HG03432 (cell line): Measurements from ENCODE around the gene CLC.
A peak's percentile ranks its signal among the peaks of the same experiment; 100 is the strongest.
"Not testable (repeated sequence)": the region's sequence is repeated elsewhere in the genome, so short reads cannot be mapped to it uniquely, and the experiment has no call there.

Experiments
- ATAC-seq: cut with Tn5 transposase; IDR thresholded peaks from one replicate; pipeline ENCODE4 v1.9.1; 2021; ENCODE audit warnings: mild to moderate bottlenecking, moderate library complexity; ENCODE audit not compliant: unreplicated experiment

The CLC gene

GRCh38 chr19:39737891-39738290, at the start of gene CLC:
Gene CLC (minus strand): TSS chr19:39738029. CDS start chr19:39737952, 77 bp downstream.
- no peak for ATAC-seq

DNA sequence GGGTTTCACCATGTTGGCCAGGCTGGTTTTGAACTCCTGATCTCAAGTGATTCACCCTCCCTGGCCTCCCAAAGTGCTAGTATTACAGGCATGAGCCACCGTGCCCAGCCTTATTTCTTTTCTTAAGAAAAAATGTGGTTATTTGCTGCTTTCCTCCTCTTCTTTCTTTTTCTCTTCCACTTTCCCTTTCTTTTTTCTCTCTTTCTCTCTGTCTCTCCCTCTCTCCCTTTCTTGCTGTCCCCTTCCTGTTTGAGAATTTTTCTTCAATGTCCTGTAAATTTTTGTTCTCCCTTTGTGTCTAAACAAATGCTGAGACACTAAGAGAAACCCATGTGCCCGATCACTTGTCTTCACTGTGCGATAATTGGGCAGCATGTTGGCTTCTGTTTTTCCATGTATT, 43.1 kb upstream of the CLC start:
- no peak for ATAC-seq

DNA sequence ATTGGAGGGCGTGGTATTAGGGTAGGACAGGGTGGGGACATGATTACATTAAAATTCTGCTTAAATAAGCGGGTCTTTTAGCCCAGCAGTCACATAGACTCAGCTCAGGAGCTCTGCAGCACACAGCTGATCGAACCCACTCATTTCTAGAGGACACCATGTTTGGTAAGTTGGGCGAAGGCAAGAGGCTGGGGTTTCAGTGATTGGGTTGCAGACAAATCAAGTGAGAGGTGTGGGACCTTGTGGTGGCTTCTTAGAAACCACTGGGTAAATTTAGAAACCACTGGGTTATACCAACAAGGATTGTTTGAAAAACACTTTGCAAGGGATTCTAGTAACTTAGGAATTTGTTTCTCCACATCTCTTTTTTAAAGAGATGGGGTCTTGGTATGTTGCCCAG, 40.9 kb upstream of the CLC start, which contains the start of gene LEUTX:
LEUTX (plus strand) TSS at position 92 of the 400 bp plus-strand sequence; CDS start at position 159, 67 bp downstream.
- no peak for ATAC-seq

- ATAC-seq, result no peak
Observed at GRCh38 chr19:39768786-39769185, 31.0 kb upstream of the CLC start.

DNA sequence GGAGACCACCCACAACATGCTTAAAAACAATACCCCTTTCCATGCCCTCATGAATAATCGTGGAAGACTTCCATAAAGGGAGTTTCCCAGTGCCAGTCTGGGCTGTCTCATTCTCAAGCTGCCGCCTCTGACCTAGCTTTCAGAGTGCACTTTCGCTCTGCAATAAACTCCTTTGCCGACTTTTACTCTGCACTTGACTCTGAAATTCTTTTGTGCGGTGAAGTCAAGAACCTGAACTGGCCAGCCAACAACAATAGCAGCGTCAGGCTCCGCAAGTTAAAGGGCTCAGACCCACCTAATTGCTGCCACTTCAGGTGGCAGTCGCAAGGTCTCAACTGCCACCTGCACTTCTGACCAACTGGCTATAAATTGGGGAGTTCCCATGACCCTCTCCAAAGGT, 30.5 kb upstream of the CLC start:
- ATAC-seq, result no peak

DNA sequence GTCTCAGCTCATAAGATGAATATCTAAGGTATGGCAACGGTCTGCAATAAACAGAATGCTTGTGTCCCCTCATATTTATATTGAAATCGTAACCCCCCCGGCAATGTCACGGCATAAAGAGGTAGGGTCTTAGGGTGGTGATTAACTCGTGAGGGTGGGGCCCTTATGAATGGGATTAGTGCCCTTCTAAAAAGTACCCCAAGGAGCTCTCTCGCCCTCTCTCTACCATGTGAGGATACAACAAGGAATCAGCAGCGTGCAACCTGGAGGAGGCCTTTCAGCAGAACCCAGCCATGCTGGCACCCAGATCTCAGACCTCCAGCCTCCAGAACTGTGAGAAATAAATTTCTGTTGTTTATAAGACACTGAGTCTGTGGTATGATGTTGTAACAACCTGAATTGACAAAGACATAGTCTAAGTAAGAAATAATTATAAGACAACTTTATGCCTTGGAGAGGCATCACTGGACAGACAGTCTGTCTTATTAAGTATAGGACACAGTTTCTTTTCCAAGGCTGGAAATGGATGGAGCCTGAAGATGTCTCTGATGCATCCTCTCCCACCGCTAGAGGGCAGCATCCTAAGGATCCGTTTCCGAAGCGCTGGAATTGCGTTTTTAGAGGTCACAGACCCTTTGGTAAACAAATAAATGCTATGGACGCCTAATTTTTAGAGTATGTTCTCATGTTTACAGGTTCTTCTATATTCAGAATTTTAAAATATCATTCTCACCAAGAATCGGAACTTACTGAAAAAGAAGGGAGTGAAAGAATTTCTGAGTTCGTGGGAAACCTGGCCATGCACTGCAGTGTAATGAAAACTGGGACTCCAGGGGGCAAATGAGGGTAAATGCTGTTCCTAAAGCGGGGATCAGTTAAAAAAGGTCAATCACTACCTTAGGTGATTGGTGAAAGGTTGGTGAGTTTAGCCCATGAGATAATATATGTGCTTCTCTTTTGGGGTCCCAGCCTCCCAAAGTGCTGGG, 27.6 kb upstream of the CLC start:
- ATAC-seq, result no peak

GRCh38 chr19:39761851-39762250, 24.0 kb upstream of the CLC start:
- not testable (repeated sequence) for ATAC-seq

GRCh38 chr19:39759457-39760184, 21.8 kb upstream of the CLC start:
- ATAC-seq, result peak; percentile 52

DNA sequence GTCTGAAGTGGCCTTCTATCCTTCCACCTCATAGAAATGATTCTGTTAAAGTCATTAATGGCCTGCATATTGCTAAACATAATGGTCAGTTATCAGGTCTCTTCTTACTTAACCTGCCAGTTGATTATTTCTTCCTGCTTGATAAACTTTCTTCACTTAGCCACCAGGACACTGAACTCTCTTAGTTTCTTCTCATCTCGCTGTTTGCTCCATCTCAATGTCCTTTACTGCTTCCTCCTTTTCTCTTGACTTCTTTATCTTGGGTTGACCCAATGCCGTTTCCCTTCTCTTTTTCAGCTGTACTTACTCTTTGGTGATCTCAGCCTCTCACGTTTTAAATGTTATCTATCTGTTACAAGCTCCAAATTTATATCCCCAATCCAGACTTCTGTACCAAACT, 17.1 kb upstream of the CLC start:
- no peak for ATAC-seq

DNA sequence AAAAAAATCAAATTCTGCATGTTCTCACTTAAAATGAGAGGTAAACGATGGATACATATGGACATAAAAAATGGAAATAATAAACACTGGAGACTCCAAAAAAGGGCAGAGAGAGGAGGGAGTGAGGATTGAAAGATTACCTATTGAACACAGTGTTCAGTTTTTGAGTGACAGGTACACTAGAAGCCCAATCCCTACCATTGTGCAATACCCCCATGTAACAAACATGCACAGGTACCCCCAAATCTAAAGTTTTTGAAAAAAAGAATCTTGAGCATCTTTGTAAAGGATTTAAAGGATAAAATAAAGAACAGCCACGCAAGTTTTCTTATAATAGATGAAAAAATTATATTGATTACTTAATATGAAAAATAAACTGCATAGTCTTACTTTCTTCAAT, 16.7 kb upstream of the CLC start:
- ATAC-seq, result no peak

- no peak for ATAC-seq
Observed at GRCh38 chr19:39752795-39753194, 15.0 kb upstream of the CLC start.

DNA sequence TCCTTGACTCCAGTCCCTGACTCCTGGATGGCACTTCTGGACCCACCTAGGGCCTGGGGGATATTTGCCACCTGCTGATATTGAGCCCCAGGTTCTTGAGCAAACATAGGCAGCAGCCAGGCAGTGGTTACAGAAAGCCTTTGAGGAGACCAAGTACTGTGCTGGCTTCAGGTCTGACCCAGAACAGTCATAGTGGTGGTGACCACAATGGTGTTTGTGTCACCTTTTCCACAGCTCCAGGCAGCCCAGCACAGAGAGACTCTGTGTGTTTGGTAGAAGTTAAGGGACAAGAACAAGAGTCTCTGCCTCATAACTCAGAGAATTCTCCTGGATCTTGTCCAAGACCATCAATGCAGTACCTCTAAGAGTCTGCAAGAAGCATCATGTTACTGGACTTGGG, 14.6 kb upstream of the CLC start:
- no peak for ATAC-seq

DNA sequence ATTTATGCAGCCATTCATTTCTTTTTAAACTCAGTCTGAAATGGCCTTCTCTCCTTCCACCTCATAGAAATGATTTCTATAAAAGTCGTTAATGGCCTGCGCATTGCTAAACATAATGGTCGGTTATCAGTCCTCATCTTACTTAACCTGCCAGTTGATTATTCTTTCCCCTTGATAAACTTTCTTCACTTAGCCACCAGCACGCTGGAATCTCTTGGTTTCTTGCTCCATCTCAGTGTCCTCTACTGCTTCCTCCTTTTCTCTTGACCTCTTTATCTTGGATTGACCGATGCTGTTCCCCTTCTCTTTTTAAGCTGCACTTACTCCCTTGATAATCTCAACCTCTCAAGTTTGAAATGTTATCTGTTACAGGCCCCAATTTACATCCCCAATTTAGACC, 12.2 kb upstream of the CLC start:
- ATAC-seq, result no peak

DNA sequence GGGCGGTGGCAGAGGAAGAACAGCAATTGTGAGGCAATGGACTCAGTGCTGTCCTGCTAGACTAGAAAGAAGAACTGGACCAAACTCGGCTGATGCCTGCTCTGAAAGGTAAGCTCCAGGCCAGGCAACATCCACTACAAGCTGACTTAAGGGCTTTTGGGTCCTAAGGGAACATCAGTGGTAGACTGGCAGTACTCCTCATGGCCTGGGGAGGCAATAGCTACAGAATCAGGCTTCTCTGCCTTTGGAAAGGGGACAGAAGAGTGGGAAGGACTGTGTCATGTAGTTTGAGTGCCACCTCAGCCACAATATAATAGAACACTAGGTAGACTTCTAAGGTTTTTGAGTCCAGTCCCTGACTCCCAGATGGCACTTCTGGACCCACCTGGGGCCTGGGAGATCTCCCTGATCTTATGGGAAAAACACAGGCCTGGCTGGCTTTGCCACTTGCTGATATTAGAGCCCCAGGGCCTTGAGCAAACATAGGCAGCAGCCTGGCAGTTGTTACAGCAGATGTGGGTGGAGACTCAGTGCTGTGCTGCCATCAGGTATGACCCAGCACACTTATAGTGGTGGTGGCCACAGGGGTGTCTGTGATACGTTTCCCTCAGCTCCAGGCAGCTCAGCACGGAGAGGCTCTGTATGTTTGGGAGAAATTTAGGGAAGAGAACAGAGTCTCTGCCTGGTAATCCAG, 9.2 kb upstream of the CLC start:
- ATAC-seq, result no peak

DNA sequence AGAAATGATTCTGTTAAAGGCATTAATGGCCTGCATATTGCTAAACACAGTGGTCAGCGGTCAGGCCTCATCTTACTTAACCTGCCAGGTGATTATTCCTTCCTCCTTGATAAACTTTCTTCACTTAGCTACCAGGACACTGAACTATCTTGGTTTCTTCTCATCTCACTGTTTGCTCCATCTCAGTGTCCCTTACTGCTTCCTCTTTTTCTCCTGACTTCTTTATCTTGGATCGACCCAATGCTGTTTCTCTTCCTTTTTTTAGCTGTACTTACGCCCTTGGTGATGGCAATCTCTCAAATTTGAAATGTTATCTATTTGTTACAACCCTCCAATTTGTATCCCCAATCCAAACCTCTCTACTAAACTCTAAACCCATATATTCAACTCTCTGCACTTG, 7.8 kb upstream of the CLC start:
- no peak for ATAC-seq

GRCh38 chr19:39740395-39740794, 2.6 kb upstream of the CLC start:
- ATAC-seq, result no peak

GRCh38 chr19:39738814-39739213, 985 bp upstream of the CLC start:
- no peak for ATAC-seq

- ATAC-seq, result no peak
Observed at GRCh38 chr19:39737351-39737750, 478 bp downstream of the CLC start.

GRCh38 chr19:39736088-39736487, 1.7 kb downstream of the CLC start:
- ATAC-seq, result no peak

- ATAC-seq, result no peak
Observed at GRCh38 chr19:39735688-39736087, 2.1 kb downstream of the CLC start.

DNA sequence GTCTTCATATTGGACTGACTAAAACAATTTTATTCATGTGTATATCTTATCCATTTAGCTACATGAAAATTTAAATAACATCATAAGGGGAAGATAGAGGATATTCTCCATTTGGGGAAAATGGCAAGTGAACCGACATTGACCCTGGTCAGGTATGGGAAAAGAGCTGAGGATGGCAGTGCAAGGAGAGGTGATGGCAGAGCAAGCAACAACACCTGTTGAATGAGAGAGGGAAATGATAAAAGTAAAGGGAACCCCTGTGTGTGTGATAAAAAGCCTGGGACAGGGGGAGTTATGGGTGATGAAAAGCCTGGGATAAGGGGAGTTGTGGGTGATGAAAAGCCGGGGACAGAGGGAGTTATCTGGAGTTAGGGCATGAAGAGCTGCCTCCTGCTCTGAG, 4.0 kb downstream of the CLC start:
- ATAC-seq, result no peak
